HEK293T (cell line): Measurements from ENCODE around the gene U2AF2.

ENCODE experiments used
- BHLHE40 ChIP-seq: fragments of 450-650 bp; IDR thresholded peaks from 2 replicates; pipeline ENCODE4 v1.6.1; 2016; ENCODE audit warnings: mild to moderate bottlenecking, moderate library complexity, borderline replicate concordance
- HDGF ChIP-seq: fragments of 450-650 bp; IDR thresholded peaks from 2 replicates; pipeline ENCODE4 v1.6.1; 2017; ENCODE audit warnings: antibody characterized with exemption, borderline replicate concordance
- LEF1 ChIP-seq: fragments of 450-650 bp; IDR thresholded peaks from 2 replicates; pipeline ENCODE4 v1.6.1; 2017; ENCODE audit warnings: mild to moderate bottlenecking, borderline replicate concordance
- PKNOX1 ChIP-seq: fragments of 450-650 bp; IDR thresholded peaks from 2 replicates; pipeline ENCODE4 v1.6.1; 2016
- SP1 ChIP-seq: fragments of 450-650 bp; IDR thresholded peaks from 2 replicates; pipeline ENCODE4 v1.6.1; 2017
- SUZ12 ChIP-seq: fragments of 450-650 bp; IDR thresholded peaks from 2 replicates; pipeline ENCODE4 v1.6.1; 2016; ENCODE audit warnings: mild to moderate bottlenecking

- TF ChIP-seq BHLHE40: no peak
- TF ChIP-seq PKNOX1: no peak
- no peak for TF ChIP-seq SP1
- TF ChIP-seq HDGF: no peak
- TF ChIP-seq SUZ12: no peak
- no peak for TF ChIP-seq LEF1
Measured at GRCh38 chr19:55716531-55716930, 61.7 kb downstream of the U2AF2 start.
